Right lung (tissue), 5 donors: ENCODE measurements around the gene TALDO1. TPM values are rescaled to one million over a fixed set of nuclear protein-coding genes. Genes with fewer than 3 reads are reported as not detected.
"Not testable (repeated sequence)": the region's sequence is repeated elsewhere in the genome, so short reads cannot be mapped to it uniquely, and the experiment has no call there.

Experiments
- DNase-seq, 2 donors: peaks; one replicate each; pipeline ENCODE4 v3.0.0-alpha.2; 2013
- polyA plus RNA-seq, 5 donors: library from polyadenylated mRNA; unstranded; fragments of 120-200 nt; gene quantifications; one replicate each; pipeline versions ENCODE4 v1.2.1 to v1.2.3, GENCODE V29; 2013; ENCODE audit warnings: inconsistent platforms in 1 of 5, low replicate concordance in 1 of 5; ENCODE audit not compliant: insufficient read length in 5 of 5, insufficient read depth in 1 of 5

The TALDO1 gene
- polyA plus RNA-seq, 5 donors = 100 to 129 (median 107) TPM

- DNase-seq = no peak
These were observed 18.3 kb upstream of the TALDO1 start for GRCh38 chr11:728901-729491.

GRCh38 chr11:729492-730074 is 17.7 kb upstream of the TALDO1 start:
- DNase-seq = no peak

- no peak for DNase-seq
These were observed 14.2 kb upstream of the TALDO1 start for GRCh38 chr11:733072-733471.

GRCh38 chr11:734541-734940 is 12.7 kb upstream of the TALDO1 start:
- not testable (repeated sequence) for DNase-seq

- DNase-seq = no peak
These were observed 9.9 kb upstream of the TALDO1 start for GRCh38 chr11:737366-737765.

- not testable (repeated sequence) for DNase-seq
These were observed 9.4 kb upstream of the TALDO1 start for GRCh38 chr11:737899-738298.

- DNase-seq = no peak
These were observed 5.1 kb upstream of the TALDO1 start for GRCh38 chr11:742156-742546.

GRCh38 chr11:742571-743201 is 4.6 kb upstream of the TALDO1 start:
- DNase-seq = no peak

GRCh38 chr11:745428-745827 is 1.8 kb upstream of the TALDO1 start:
- no peak for DNase-seq

- DNase-seq = no peak
These were observed 741 bp upstream of the TALDO1 start for GRCh38 chr11:746289-747157.

- no peak for DNase-seq
These were observed 719 bp downstream of the TALDO1 start for GRCh38 chr11:748007-748359.

- DNase-seq = no peak
These were observed 2.5 kb downstream of the TALDO1 start for GRCh38 chr11:749731-750130.

- DNase-seq = no peak
These were observed 13.0 kb downstream of the TALDO1 start for GRCh38 chr11:760236-760635.

- no peak for DNase-seq
These were observed 14.4 kb downstream of the TALDO1 start for GRCh38 chr11:761526-762108.

- no peak for DNase-seq
These were observed 15.3 kb downstream of the TALDO1 start for GRCh38 chr11:762421-763072.

GRCh38 chr11:763073-763463 is 15.8 kb downstream of the TALDO1 start:
- no peak for DNase-seq

GRCh38 chr11:763549-764321 is 16.5 kb downstream of the TALDO1 start:
- DNase-seq = no peak

GRCh38 chr11:764322-765024 is 17.2 kb downstream of the TALDO1 start:
- no peak for DNase-seq

GRCh38 chr11:765025-765801 is 17.9 kb downstream of the TALDO1 start:
- DNase-seq = no peak

- DNase-seq = no peak
These were observed 18.5 kb downstream of the TALDO1 start for GRCh38 chr11:765802-766091.
